ENCODE measurements around the gene PIGC. TPM values are rescaled to one million over a fixed set of nuclear protein-coding genes. Genes with fewer than 3 reads are reported as not detected.

The PIGC gene
- total RNA-seq, 4 donors from 2014 or later, result 23.3 to 26.3 (median 25.8) TPM

DNA sequence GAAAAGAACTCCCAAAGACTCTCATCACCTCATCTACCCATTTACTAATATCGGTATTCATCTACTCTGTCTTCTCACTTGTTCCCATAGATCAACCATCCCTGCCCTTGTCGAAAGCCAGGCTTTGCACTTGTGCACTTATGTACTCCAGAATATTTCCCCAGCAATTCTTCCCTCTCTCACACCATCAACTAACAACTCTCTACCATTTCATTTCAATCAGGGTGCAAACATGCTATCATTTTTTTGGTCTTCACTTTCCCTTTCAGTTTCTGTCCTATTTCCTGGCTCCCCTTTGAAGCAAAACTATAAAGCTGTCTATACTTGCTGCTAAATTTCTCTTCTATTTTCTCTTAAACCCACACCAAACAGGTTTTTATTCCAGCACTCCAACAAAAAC lies 16.7 kb downstream of the PIGC start:
- 100% methylated on average over 2 of the region's 2 CpGs for WGBS, 2 donors (ENCODE audit: low coverage in 1 of 2)
- ATAC-seq, result no peak
- no peak overlapping the region for H3K27ac ChIP-seq
- no peak overlapping the region for H3K4me3 ChIP-seq
- no peaks in the 10 kb centered on the region for H3K4me1 ChIP-seq
- H3K9me3 ChIP-seq, result no peaks in the 10 kb centered on the region
- no peaks in the 10 kb centered on the region for H3K27me3 ChIP-seq
- no peak for TF ChIP-seq POLR2AphosphoS5 (IDR thresholded peaks at IDR 0.05)
- TF ChIP-seq, protein P1, sequence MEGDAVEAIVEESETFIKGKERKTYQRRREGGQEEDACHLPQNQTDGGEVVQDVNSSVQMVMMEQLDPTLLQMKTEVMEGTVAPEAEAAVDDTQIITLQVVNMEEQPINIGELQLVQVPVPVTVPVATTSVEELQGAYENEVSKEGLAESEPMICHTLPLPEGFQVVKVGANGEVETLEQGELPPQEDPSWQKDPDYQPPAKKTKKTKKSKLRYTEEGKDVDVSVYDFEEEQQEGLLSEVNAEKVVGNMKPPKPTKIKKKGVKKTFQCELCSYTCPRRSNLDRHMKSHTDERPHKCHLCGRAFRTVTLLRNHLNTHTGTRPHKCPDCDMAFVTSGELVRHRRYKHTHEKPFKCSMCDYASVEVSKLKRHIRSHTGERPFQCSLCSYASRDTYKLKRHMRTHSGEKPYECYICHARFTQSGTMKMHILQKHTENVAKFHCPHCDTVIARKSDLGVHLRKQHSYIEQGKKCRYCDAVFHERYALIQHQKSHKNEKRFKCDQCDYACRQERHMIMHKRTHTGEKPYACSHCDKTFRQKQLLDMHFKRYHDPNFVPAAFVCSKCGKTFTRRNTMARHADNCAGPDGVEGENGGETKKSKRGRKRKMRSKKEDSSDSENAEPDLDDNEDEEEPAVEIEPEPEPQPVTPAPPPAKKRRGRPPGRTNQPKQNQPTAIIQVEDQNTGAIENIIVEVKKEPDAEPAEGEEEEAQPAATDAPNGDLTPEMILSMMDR (IDR thresholded peaks at IDR 0.05), result no peak
- no peak for TF ChIP-seq POLR2A (IDR thresholded peaks at IDR 0.05)
- TF ChIP-seq EP300 (IDR thresholded peaks at IDR 0.05), result no peak
- H3K36me3 ChIP-seq, result peaks cover 0 to 6% of the 10 kb centered on the region in 2 donors

DNA sequence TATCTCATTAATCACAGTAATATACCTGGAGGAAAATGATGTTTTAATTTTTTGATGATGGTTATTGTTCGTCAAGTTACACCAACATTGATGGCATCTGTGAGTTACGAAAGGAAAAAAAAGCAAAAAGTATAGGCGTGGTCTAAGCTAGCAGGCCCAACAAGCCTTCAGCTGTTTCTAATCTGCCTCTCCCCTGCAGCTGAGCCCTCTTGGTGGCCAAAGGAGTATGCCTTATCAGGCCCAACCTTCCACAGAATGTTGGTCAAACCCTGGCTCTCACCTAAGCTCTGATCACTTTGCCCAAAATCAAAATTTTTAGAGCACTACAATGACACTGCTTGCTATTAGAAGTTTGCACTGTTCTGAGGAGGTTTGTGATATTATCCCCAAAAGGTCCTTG lies 18.5 kb downstream of the PIGC start:
- H3K27ac ChIP-seq, result no peak overlapping the region
- H3K4me1 ChIP-seq, result no peaks in the 10 kb centered on the region
- H3K4me3 ChIP-seq, result no peak overlapping the region
- ATAC-seq, result no peak
- no peaks in the 10 kb centered on the region for H3K9me3 ChIP-seq
- 85 to 87% methylated on average over 3 of the region's 3 CpGs for WGBS, 2 donors (ENCODE audit: low coverage in 1 of 2)
- TF ChIP-seq POLR2AphosphoS5 (IDR thresholded peaks at IDR 0.05) (no peak), EP300 (IDR thresholded peaks at IDR 0.05) (no peak), POLR2A (IDR thresholded peaks at IDR 0.05) (no peak)
- TF ChIP-seq, protein P1 (IDR thresholded peaks at IDR 0.05), result no peak
- H3K27me3 ChIP-seq, result no peaks in the 10 kb centered on the region
- H3K36me3 ChIP-seq, result no peaks in the 10 kb centered on the region

DNA sequence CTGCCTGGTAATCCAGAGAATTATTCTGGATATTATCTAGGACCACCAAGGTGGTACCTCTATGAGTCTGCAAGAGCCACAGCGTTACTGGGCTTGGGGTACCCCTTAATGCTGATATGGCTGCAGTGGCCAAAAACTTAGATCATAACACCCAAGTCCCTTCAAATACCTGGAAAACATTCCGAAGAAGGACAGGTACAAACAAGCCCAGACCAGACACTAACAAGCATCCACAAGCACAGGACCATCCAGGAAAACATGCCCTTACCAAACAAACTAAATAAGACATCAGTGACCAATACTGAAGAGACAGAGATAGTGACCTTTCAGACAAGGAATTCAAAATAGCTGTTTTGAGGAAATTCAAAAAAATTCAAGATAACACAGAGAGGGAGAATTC lies 20.5 kb downstream of the PIGC start:
- ATAC-seq, result no peak
- TF ChIP-seq POLR2A (IDR thresholded peaks at IDR 0.05) (no peak), EP300 (IDR thresholded peaks at IDR 0.05) (no peak), POLR2AphosphoS5 (IDR thresholded peaks at IDR 0.05) (no peak)
- TF ChIP-seq, protein P1 (IDR thresholded peaks at IDR 0.05), result no peak
- H3K27me3 ChIP-seq, result no peaks in the 10 kb centered on the region

GRCh38 chr1:172421974-172422604 lies 21.8 kb downstream of the PIGC start:
- no peak for ATAC-seq
- H3K9me3 ChIP-seq, result no peaks in the 10 kb centered on the region
- WGBS, 2 donors (ENCODE audit: low coverage in 1 of 2), result 81 to 100% methylated on average over 2 of the region's 5 CpGs
- no peaks in the 10 kb centered on the region for H3K36me3 ChIP-seq
- H3K27ac ChIP-seq, result no peak overlapping the region
- H3K4me1 ChIP-seq, result no peaks in the 10 kb centered on the region
- H3K4me3 ChIP-seq, result no peak overlapping the region
- no peaks in the 10 kb centered on the region for H3K27me3 ChIP-seq
- TF ChIP-seq POLR2AphosphoS5 (IDR thresholded peaks at IDR 0.05) (no peak), EP300 (IDR thresholded peaks at IDR 0.05) (no peak), POLR2A (IDR thresholded peaks at IDR 0.05) (no peak)
- TF ChIP-seq, protein P1 (IDR thresholded peaks at IDR 0.05), result no peak

More for the DNA sequence above, 20.5 kb downstream of the PIGC start:
- Histone ChIP-seq H3K9me3 (no peaks in the 10 kb centered on the region), H3K4me1 (no peaks in the 10 kb centered on the region), H3K27ac (no peak overlapping the region), H3K4me3 (no peak overlapping the region), H3K36me3 (no peaks in the 10 kb centered on the region)
- 100% methylated on average over 2 of the region's 2 CpGs; no CpG with 5 or more reads in 1 of the 2 donors for WGBS, 2 donors (ENCODE audit: low coverage in 1 of 2)

GRCh38 chr1:172420385-172420784 lies 23.5 kb downstream of the PIGC start, which contains the start of gene C1orf105:
Gene C1orf105, plus strand, starts transcription at chr1:172420685. Its CDS starts 201 bp downstream, at chr1:172420886.
- no peak for ATAC-seq
- Histone ChIP-seq H3K27ac (no peak within 1 kb of the TSS), H3K36me3 (no peaks in the 10 kb centered on the region), H3K27me3 (no peaks in the 10 kb centered on the region), H3K9me3 (no peaks in the 10 kb centered on the region), H3K4me1 (no peaks in the 10 kb centered on the region), H3K4me3 (no peak within 1 kb of the TSS)
- TF ChIP-seq, protein P1 (IDR thresholded peaks at IDR 0.05), result no peak
- TF ChIP-seq POLR2A (IDR thresholded peaks at IDR 0.05) (no peak), POLR2AphosphoS5 (IDR thresholded peaks at IDR 0.05) (no peak), EP300 (IDR thresholded peaks at IDR 0.05) (no peak)
- WGBS, 2 donors (ENCODE audit: low coverage in 1 of 2), result 80 to 88% methylated on average over 1 of the region's 1 CpG

All from gastroesophageal sphincter (tissue), 4 donors.